Measurements from ENCODE around the gene HOXC4. TPM values are rescaled to one million over a fixed set of nuclear protein-coding genes. Genes with fewer than 3 reads are reported as not detected.

HOXC4 gene
- total RNA-seq, 2 experiments from 2014 or later, result 1.2 to 1.5 TPM

DNA sequence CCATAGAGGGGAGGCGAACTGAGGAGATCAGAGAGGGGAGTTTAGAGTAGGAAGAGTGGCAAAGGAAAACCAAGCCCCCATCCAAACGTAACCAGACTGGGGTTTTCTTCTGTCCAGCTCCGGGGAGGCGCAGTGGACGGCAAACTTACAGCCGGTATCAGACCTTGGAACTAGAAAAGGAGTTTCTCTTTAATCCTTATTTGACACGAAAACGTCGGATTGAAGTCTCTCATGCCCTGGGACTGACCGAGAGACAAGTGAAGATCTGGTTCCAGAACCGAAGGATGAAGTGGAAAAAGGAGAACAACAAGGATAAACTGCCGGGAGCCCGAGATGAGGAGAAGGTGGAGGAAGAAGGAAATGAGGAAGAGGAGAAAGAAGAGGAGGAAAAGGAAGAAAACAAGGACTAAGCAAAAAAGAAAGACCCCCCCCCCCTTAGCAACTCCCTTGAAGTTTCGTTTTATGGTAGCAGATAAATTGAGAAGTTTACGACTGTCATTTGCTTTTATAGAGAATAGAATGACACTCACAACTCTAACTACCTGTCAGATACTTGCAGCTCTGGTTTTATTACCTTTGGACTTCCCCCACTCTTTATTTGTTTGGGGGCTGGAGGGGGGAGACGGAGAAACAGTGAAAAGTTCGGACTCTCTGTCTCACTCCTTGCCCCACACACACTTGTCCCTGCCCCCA is 42.5 kb upstream of the HOXC4 start:
- Mint-ChIP-seq H3K36me3 (no peaks in the 10 kb centered on the region), H3K4me3 (no peak overlapping the region), H3K4me1 (peaks cover 13% of the 10 kb centered on the region), H3K27me3 (peaks cover 96% of the 10 kb centered on the region), H3K9me3 (no peaks in the 10 kb centered on the region), H3K27ac (no peak overlapping the region)
- POLR2A ChIA-PET, result no interaction called here
- DNase-seq (no peak), ATAC-seq (ENCODE audit: low read depth) (no peak)

DNA sequence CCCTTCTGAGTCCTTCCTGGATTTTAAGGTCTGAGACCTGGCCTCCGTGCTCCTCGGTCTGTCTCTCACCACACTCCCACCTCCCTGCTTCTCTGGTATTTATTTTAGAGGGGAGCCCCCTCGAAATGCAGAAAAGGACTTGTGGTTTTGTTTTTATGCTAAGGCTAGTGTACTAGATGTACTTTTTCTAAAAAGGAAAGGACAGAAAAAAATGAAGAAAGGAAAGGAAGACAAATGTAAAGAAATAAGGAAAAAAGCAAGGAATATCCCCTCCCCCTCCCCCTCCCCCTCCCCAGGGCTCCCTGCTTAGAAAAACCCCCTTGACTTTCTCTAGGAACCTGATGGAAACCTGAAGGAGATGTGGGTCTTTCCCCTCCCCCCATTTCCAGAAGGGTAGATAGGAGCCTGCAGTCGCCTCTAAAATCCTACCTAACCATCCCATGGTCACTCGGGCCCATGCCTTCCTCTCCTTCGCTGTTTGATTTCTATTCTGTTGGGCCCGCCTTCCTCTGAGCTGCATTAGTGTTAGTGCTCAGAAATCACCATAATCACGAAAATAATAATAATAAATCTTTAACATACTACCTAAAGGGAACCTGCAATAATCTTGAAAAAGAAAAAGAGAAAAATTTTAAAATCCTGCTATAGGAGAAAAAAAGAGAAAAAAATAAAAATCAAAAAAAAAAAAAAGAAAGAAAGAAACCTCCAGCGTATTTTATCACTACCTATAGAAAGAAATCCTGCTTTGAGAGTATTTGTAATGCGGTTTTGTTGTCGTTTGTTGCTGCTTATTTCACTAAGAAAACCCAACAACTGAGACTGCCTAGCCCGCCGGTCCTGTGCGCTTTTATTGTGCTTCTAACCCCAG is 41.7 kb upstream of the HOXC4 start:
- no peak for DNase-seq
- H3K36me3 Mint-ChIP-seq, result no peaks in the 10 kb centered on the region
- ATAC-seq (ENCODE audit: low read depth), result no peak
- peaks cover 8% of the 10 kb centered on the region for H3K4me1 Mint-ChIP-seq
- H3K27ac Mint-ChIP-seq, result no peak overlapping the region
- no peak overlapping the region for H3K4me3 Mint-ChIP-seq
- peaks cover 96% of the 10 kb centered on the region for H3K27me3 Mint-ChIP-seq
- no peaks in the 10 kb centered on the region for H3K9me3 Mint-ChIP-seq
- POLR2A ChIA-PET, result no interaction called here

DNA sequence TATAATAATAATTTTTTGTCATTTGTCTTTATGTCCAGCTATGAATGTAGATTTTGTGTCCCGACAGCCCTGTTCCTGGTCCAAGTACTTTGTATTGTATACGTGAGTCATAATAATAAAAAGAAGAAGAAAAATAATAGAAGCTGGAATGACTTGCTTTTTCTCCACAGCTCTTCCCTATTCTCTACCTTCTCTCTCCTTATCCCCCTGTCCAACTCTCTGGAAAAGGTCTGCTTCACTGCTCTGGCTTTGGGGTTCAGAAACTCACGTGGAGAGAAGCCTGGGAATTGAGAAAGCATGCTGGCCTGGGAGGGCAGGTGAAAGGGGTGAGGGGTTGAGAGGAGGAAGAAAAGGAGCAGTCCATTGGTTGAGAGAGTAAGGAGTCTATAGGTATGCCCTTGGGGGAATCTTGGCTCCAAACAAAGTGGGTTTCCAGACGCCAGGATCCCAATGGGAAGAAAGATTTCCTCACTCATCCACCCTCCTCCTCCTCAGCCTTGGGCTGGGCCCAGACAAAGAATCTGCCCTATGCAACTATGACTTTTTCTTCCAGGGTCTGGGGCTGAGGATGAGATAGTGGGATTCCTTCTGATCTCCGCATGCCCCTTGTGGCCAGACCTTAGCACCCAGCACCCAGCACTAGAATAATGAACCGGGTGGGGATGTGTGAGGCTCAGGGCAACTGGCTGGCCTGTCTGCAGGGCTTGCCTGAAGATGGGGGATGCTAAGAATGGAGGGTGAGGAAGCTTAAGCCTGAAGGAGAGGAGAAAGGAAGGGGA is 40.8 kb upstream of the HOXC4 start:
- POLR2A ChIA-PET, result no interaction called here
- no peak for DNase-seq
- no peak for ATAC-seq (ENCODE audit: low read depth)
- no peak overlapping the region for H3K4me3 Mint-ChIP-seq
- peaks cover 15% of the 10 kb centered on the region for H3K4me1 Mint-ChIP-seq
- peaks cover 95% of the 10 kb centered on the region for H3K27me3 Mint-ChIP-seq
- H3K27ac Mint-ChIP-seq, result no peak overlapping the region
- no peaks in the 10 kb centered on the region for H3K9me3 Mint-ChIP-seq
- no peaks in the 10 kb centered on the region for H3K36me3 Mint-ChIP-seq

DNA sequence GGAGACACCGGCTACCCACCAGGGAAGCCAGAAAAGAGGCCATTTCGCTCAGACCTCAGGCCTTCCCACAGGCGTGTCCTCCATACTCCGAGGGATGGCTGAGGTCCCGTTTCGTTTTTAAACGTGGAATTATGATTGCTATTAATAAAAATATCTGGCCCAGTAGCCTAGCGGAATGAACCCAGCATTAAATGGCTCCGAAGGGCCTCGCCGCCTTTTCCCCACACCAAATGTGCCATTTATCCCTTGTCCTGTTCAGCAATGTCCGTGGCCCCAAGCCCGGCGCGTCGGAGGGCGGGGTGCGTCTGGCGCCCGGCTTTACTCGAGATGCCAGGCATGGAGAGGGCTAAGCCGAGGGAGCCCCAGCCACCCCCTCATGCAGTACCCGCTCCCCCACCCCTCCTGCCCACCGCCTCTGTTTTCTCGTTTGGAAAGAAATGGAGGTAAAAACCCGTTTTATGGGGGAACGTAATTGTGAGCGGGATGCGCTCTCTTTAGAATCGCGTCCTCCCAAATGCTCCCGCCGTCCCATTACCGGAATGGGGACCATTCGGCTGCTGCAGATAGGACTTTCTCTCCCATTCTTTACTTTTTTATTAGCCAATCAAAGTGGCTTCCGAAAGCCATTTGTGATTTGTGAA is 39.1 kb upstream of the HOXC4 start:
- DNase-seq, result no peak
- Mint-ChIP-seq H3K4me3 (peak overlapping the region; percentile 35), H3K36me3 (no peaks in the 10 kb centered on the region), H3K27me3 (peaks cover 85% of the 10 kb centered on the region), H3K27ac (no peak overlapping the region), H3K9me3 (no peaks in the 10 kb centered on the region), H3K4me1 (peaks cover 13% of the 10 kb centered on the region)
- POLR2A ChIA-PET, result no interaction called here
- ATAC-seq (ENCODE audit: low read depth), result no peak

DNA sequence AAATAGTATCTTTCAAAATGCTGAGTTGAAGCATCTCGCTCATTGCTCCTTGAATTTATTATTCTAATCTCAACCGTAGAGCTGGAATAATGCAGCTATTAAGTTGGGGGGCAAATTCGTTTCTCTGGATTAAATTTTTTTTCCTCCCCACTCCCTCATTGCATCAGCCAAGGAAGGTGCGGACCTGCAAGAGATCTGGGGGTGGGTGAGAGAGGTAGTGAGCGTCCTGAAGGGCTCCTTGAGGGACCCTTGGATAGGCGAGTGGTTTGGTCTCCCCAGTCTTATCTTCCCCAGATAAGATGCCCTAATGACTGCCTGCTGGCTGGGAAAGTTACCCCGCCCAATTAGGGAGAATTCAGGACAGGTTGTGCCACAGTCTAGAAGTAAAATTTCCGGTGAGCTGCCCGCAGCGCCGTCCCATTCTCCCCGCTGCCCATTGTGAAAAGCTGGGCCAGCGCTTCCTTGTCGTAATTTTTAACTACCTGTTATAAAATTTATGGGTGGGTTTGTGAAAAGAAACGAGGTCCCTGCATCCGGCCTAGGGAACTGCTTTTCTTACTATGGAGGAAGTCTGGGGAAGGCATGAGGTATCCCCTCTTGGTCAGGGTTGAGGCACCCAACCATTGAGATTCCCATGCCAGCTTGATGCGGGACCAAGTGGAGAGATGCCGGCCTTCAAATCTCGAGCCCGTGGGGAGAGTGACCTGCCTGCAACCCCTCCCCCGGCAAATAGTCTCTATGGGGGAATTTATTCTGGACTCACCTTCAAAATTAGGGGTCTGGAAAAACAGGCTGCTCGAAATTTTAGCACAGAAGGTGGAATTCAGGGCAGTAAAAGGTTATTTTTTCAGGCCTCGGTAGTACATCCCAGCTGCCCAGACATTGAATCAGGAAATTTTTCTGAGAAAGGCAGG is 38.4 kb upstream of the HOXC4 start:
- ATAC-seq (ENCODE audit: low read depth) (no peak), DNase-seq (no peak)
- Mint-ChIP-seq H3K4me1 (peaks cover 13% of the 10 kb centered on the region), H3K27me3 (peaks cover 82% of the 10 kb centered on the region), H3K4me3 (no peak overlapping the region), H3K9me3 (no peaks in the 10 kb centered on the region), H3K36me3 (no peaks in the 10 kb centered on the region), H3K27ac (no peak overlapping the region)
- POLR2A ChIA-PET, result no interaction called here

DNA sequence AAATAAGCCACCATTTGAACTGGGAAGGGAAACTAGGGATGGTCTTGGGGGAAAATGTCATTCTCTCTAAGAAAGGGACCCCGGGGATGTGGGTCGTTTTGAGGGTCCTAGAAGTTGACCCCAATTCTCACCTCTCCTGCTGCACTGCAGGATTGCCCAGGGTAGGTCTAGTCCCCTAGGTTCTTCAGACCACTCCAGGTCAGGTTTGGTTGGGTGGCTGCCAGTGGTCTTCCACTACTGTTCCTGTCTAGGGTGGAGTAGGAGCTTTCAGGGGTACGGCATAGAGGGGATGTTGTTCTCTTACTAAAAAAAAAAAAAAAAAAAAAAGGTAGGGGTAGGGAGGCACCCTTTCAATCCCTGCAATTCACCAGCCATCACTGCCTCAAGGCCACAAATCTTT is 37.6 kb upstream of the HOXC4 start:
- H3K36me3 Mint-ChIP-seq, result no peaks in the 10 kb centered on the region
- ATAC-seq (ENCODE audit: low read depth), result no peak
- no peak overlapping the region for H3K27ac Mint-ChIP-seq

DNA sequence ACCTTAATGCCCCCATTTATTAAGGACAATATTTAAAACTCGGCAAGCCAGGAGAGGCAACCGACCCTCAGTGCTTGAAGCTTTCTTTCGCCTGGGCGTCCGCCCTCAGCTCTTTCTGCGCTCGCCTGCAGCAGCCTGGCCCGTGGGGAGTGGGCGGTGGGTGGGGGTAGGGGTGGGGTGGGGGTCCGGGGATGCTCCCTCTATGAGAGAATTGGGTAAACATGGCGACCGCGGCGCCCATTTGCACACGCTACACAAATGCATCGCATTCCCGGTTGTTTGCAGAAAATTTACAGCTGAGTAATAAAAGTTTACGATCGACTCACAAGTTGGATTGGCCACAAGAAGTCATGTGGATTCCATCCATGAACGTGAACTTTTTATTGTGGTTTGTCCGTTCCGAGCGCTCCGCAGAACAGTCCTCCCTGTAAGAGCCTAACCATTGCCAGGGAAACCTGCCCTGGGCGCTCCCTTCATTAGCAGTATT is 37.1 kb upstream of the HOXC4 start:
- no peak for DNase-seq
- POLR2A ChIA-PET, result interaction anchor here (1.0 kb wide), 1 partner anchor 10 kb away, joined by 3 read pairs; no protein-coding TSS in a partner anchor
- peaks cover 12% of the 10 kb centered on the region for H3K4me1 Mint-ChIP-seq
- peaks cover 81% of the 10 kb centered on the region for H3K27me3 Mint-ChIP-seq
- no peak overlapping the region for H3K27ac Mint-ChIP-seq
- H3K36me3 Mint-ChIP-seq, result no peaks in the 10 kb centered on the region
- ATAC-seq (ENCODE audit: low read depth), result no peak
- H3K9me3 Mint-ChIP-seq, result no peaks in the 10 kb centered on the region
- no peak overlapping the region for H3K4me3 Mint-ChIP-seq

More for the DNA sequence above, 37.6 kb upstream of the HOXC4 start:
- peaks cover 81% of the 10 kb centered on the region for H3K27me3 Mint-ChIP-seq
- no peak overlapping the region for H3K4me3 Mint-ChIP-seq
- H3K4me1 Mint-ChIP-seq, result peaks cover 12% of the 10 kb centered on the region
- POLR2A ChIA-PET, result interaction anchor here (1.0 kb wide), 1 partner anchor 10 kb away, joined by 3 read pairs; no protein-coding TSS in a partner anchor
- DNase-seq, result no peak
- H3K9me3 Mint-ChIP-seq, result no peaks in the 10 kb centered on the region

DNA sequence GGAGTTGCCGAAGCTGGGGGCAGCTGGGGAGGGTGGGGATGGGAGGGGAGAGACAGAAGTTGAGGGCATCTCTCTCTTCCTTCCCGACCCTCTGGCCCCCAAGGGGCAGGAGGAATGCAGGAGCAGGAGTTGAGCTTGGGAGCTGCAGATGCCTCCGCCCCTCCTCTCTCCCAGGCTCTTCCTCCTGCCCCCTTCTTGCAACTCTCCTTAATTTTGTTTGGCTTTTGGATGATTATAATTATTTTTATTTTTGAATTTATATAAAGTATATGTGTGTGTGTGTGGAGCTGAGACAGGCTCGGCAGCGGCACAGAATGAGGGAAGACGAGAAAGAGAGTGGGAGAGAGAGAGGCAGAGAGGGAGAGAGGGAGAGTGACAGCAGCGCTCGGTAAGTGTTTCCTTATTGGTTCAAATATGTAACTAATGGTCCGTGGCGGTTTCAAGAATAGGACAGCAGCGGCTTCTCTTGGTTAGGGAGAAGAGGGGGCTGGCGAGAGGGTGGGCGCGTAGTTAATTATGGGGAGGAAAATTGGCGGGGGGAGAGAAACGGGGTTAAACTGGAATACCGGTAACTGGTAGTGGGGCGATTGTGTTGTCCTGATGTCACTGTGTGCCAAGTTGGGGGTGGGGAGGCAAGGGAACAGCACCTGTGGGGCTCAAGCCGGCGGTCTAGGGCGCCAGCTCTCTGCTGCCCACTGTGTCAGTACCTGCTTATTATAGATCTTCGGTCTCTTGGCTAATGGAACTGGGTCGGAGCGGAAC is 36.4 kb upstream of the HOXC4 start:
- H3K4me3 Mint-ChIP-seq, result peak overlapping the region; percentile 88
- H3K27ac Mint-ChIP-seq, result peak overlapping the region; percentile 71
- peaks cover 12% of the 10 kb centered on the region for H3K4me1 Mint-ChIP-seq
- ATAC-seq (ENCODE audit: low read depth) (peak; percentile 42), DNase-seq (no peak)
- peaks cover 81% of the 10 kb centered on the region for H3K27me3 Mint-ChIP-seq
- H3K9me3 Mint-ChIP-seq, result no peaks in the 10 kb centered on the region
- POLR2A ChIA-PET, result interaction anchor here (0.6 to 1.2 kb wide), 9 partner anchors 8 to 263 kb away, joined by 3 to 6 read pairs (median 3); partner anchors contain the start of genes CBX5, HOXC4, HOXC8 and HOXC9
- H3K36me3 Mint-ChIP-seq, result no peaks in the 10 kb centered on the region

DNA sequence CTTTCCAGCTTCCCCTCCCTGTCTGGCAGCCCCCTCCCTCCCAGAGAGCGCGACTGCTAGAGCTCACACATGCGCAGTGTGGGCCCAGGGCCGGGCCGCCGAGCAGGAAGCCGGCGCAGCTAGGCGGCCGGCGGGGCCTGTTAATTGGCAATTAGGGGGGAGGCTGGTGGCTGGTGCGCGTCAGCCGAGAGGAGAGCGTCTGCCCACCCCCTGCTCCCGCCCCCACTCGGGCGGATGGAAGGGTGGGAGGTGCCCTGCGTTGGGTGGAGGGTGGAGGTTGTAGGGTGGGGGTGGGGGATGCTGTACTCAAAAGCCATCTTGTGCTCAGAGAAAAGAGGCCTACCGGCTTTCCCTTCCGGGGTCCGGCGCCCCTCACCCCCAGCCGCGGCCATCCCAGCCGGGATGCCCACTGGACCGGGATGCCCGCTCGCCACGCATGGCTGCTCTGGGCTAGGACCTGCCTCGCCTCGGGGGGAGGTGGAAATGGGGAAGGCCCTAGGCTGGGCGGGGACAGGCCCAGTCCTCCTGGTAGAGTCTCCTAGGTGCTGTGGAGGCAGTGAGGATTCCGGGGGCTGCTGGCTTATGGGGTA is 35.7 kb upstream of the HOXC4 start:
- Mint-ChIP-seq H3K4me1 (peaks cover 12% of the 10 kb centered on the region), H3K36me3 (no peaks in the 10 kb centered on the region), H3K27ac (no peak overlapping the region), H3K4me3 (peak overlapping the region; percentile 88), H3K27me3 (peaks cover 81% of the 10 kb centered on the region), H3K9me3 (no peaks in the 10 kb centered on the region)
- ATAC-seq (ENCODE audit: low read depth) (peak; percentile 95), DNase-seq (peak; percentile 83)
- POLR2A ChIA-PET, result interaction anchor here (0.8 to 1.2 kb wide), 7 partner anchors 9 to 262 kb away, joined by 3 to 6 read pairs (median 3); partner anchors contain the start of genes CBX5, HOXC4, HOXC8 and HOXC9

DNA sequence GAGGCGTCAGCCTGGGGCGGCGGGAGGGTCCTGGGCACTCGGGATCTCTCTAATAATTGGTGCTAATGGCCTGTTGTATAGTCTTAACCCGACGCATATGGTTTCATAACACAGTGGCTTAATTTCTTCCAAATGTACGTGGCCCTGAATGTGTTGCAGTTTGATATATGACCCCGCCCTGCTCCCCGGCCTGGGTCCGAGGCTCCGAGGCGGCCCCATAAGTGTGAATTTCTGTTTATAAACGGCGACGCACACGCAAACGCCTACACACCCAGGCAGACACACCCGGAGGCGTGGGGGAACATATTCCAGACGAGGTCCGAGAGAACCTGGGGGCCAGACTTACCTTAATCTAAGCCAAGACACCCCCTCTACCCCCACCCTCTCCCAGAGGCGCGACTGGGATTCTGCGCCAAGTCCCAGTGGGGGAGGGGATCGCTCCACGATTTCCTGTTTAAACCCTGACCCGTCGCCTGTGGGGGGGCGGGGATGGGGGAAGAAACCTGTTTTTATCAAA is 35.1 kb upstream of the HOXC4 start:
- H3K27me3 Mint-ChIP-seq, result peaks cover 81% of the 10 kb centered on the region
- H3K36me3 Mint-ChIP-seq, result no peaks in the 10 kb centered on the region
- H3K27ac Mint-ChIP-seq, result no peak overlapping the region
- H3K4me3 Mint-ChIP-seq, result peak overlapping the region; percentile 88
- peaks cover 12% of the 10 kb centered on the region for H3K4me1 Mint-ChIP-seq
- ATAC-seq (ENCODE audit: low read depth), result no peak
- H3K9me3 Mint-ChIP-seq, result no peaks in the 10 kb centered on the region
- POLR2A ChIA-PET, result interaction anchor here (0.8 kb wide), 1 partner anchor 197 kb away, joined by 3 read pairs; no protein-coding TSS in a partner anchor
- no peak for DNase-seq

All from activated naive CD8-positive, alpha-beta T cell treated with anti-CD3 and anti-CD28 coated beads, Interleukin-2, amount 10 ng/mL, durations not matched to agents 7 days and 5 days (primary cell).